ENCODE results near the gene WWOX.

- TF ChIP-seq EP300 (IDR thresholded peaks at IDR 0.05) (no peak), RAD21 (conservative IDR thresholded peaks at IDR 0.05 in 1 of 2, IDR thresholded peaks at IDR 0.05 in 1 of 2) (no peak), CBX2 (IDR thresholded peaks at IDR 0.05; ENCODE audit: borderline replicate concordance, low read depth) (no peak), POLR2A (IDR thresholded peaks at IDR 0.05; ENCODE audit: low read length) (no peak), RFX5 (IDR thresholded peaks at IDR 0.05) (no peak), SREBF2 (IDR thresholded peaks at IDR 0.05) (no peak), CEBPB (IDR thresholded peaks at IDR 0.05) (no peak), REST (IDR thresholded peaks at IDR 0.05) (no peak), SMC3 (IDR thresholded peaks at IDR 0.05) (no peak), NFE2L2 (conservative IDR thresholded peaks at IDR 0.05; ENCODE audit: low read length) (no peak), CHD2 (IDR thresholded peaks at IDR 0.05; ENCODE audit: low read length, partially characterized antibody) (no peak)
- TF ChIP-seq, protein P1, sequence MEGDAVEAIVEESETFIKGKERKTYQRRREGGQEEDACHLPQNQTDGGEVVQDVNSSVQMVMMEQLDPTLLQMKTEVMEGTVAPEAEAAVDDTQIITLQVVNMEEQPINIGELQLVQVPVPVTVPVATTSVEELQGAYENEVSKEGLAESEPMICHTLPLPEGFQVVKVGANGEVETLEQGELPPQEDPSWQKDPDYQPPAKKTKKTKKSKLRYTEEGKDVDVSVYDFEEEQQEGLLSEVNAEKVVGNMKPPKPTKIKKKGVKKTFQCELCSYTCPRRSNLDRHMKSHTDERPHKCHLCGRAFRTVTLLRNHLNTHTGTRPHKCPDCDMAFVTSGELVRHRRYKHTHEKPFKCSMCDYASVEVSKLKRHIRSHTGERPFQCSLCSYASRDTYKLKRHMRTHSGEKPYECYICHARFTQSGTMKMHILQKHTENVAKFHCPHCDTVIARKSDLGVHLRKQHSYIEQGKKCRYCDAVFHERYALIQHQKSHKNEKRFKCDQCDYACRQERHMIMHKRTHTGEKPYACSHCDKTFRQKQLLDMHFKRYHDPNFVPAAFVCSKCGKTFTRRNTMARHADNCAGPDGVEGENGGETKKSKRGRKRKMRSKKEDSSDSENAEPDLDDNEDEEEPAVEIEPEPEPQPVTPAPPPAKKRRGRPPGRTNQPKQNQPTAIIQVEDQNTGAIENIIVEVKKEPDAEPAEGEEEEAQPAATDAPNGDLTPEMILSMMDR (IDR thresholded peaks at IDR 0.05): no peak
Measured at GRCh38 chr16:79177018-79177417, 1077.6 kb downstream of the WWOX start.
